Ishikawa (cell line): ENCODE results near the gene HSD11B1L.

ENCODE experiments used
- CEBPB ChIP-seq: IDR thresholded peaks from 2 replicates; pipeline ENCODE4 v1.6.1; 2012
- CREB1 ChIP-seq: IDR thresholded peaks from 2 replicates; pipeline ENCODE4 v1.6.1; 2012; ENCODE audit warnings: low read depth
- EGR1 ChIP-seq: IDR thresholded peaks from 2 replicates; pipeline ENCODE4 v1.6.1; 2012
- EP300 ChIP-seq: IDR thresholded peaks from 2 replicates; pipeline ENCODE4 v1.6.1; 2012; ENCODE audit warnings: borderline replicate concordance
- FOXM1 ChIP-seq: IDR thresholded peaks from 2 replicates; pipeline ENCODE4 v1.6.1; 2012; ENCODE audit warnings: low read depth, borderline replicate concordance
- NFIC ChIP-seq: IDR thresholded peaks from 2 replicates; pipeline ENCODE4 v1.6.1; 2012
- RAD21 ChIP-seq: IDR thresholded peaks from 2 replicates; pipeline ENCODE4 v1.6.1; 2012; ENCODE audit warnings: low read depth
- TAF1 ChIP-seq: IDR thresholded peaks from 2 replicates; pipeline ENCODE4 v1.6.1; 2012; ENCODE audit warnings: low read depth, mild to moderate bottlenecking
- TCF12 ChIP-seq: IDR thresholded peaks from 2 replicates; pipeline ENCODE4 v1.6.1; 2012; ENCODE audit warnings: low read depth
- TEAD4 ChIP-seq: IDR thresholded peaks from 2 replicates; pipeline ENCODE4 v1.6.1; 2012
- YY1 ChIP-seq: IDR thresholded peaks from 2 replicates; pipeline ENCODE4 v1.6.1; 2012; ENCODE audit warnings: low read depth
- ZBTB7A ChIP-seq: IDR thresholded peaks from 2 replicates; pipeline ENCODE4 v1.6.1; 2012; ENCODE audit warnings: low read depth
- TF ChIP-seq, protein P1 (sequence below): IDR thresholded peaks from 2 replicates; pipeline ENCODE4 v1.6.1; 2012
- TF ChIP-seq, protein P2 (sequence below): IDR thresholded peaks from 2 replicates; pipeline ENCODE4 v1.6.1; 2012
- TF ChIP-seq, protein P3 (sequence below): IDR thresholded peaks from 2 replicates; pipeline ENCODE4 v1.6.1; 2012; ENCODE audit warnings: low read depth, mild to moderate bottlenecking

HSD11B1L gene

DNA sequence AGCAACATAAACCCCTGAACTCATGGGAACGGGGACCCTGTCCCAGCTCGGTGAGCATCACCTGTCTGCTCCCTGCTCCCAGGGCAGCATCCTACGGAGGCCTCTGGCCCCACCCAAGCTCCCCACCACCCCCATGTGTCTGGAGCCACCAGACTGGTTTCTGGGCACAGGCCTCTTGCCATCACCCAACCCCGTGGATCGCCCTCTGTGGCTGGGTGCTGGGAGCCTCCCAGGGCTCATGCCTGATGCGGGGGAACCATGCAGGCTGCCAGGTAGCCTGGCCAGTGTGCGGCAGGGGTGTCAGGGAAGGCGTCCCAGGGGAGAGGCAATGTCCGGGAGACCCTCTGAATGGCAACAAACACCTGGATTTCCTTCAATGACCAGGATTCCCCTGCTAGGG lies 3.2 kb upstream of the HSD11B1L start:
- TF ChIP-seq, protein P1, sequence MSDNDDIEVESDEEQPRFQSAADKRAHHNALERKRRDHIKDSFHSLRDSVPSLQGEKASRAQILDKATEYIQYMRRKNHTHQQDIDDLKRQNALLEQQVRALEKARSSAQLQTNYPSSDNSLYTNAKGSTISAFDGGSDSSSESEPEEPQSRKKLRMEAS, result no peak
- no peak for TF ChIP-seq TEAD4
- no peak for TF ChIP-seq ZBTB7A
- TF ChIP-seq RAD21, result no peak
- no peak for TF ChIP-seq EGR1
- TF ChIP-seq, protein P2, sequence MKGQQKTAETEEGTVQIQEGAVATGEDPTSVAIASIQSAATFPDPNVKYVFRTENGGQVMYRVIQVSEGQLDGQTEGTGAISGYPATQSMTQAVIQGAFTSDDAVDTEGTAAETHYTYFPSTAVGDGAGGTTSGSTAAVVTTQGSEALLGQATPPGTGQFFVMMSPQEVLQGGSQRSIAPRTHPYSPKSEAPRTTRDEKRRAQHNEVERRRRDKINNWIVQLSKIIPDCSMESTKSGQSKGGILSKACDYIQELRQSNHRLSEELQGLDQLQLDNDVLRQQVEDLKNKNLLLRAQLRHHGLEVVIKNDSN, result no peak
- TF ChIP-seq, protein P3, sequence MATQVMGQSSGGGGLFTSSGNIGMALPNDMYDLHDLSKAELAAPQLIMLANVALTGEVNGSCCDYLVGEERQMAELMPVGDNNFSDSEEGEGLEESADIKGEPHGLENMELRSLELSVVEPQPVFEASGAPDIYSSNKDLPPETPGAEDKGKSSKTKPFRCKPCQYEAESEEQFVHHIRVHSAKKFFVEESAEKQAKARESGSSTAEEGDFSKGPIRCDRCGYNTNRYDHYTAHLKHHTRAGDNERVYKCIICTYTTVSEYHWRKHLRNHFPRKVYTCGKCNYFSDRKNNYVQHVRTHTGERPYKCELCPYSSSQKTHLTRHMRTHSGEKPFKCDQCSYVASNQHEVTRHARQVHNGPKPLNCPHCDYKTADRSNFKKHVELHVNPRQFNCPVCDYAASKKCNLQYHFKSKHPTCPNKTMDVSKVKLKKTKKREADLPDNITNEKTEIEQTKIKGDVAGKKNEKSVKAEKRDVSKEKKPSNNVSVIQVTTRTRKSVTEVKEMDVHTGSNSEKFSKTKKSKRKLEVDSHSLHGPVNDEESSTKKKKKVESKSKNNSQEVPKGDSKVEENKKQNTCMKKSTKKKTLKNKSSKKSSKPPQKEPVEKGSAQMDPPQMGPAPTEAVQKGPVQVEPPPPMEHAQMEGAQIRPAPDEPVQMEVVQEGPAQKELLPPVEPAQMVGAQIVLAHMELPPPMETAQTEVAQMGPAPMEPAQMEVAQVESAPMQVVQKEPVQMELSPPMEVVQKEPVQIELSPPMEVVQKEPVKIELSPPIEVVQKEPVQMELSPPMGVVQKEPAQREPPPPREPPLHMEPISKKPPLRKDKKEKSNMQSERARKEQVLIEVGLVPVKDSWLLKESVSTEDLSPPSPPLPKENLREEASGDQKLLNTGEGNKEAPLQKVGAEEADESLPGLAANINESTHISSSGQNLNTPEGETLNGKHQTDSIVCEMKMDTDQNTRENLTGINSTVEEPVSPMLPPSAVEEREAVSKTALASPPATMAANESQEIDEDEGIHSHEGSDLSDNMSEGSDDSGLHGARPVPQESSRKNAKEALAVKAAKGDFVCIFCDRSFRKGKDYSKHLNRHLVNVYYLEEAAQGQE, result no peak
- no peak for TF ChIP-seq TCF12
- no peak for TF ChIP-seq CEBPB

DNA sequence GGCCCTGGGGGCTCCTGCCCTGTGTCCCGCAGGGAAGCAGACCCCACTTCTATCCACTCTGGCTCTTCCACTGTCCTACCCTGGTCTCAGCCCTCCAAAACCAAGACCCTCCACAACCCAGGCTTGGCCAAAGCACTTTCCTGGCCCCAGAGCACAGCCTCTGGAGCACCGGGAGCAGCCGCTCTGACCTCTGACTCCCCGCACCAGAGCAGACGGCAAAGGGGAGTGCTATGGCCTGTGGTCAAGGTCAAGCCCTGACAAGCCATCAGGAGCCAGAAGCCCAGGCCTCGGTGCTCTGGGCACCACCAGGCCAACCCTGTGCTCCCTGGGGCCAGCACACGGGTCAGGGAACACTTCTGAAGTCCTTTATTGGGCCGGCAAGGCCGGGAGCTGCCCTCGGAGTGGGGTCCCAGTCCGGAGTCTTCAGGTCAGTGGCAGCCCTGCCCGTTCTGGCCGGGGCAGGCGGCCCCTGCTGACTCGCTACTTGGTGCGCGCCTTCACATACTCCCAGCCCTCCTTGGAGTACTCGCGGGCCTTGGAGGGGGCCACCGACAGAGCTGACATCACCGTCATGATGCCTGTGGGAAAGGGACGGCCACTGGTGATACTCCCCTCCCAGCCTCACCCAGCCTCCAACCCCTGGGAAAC lies 2.6 kb upstream of the HSD11B1L start:
- TF ChIP-seq EP300, result no peak
- TF ChIP-seq ZBTB7A, result no peak
- TF ChIP-seq TAF1, result no peak
- TF ChIP-seq NFIC, result no peak
- TF ChIP-seq, protein P2, result no peak
- TF ChIP-seq CEBPB, result no peak
- no peak for TF ChIP-seq EGR1
- no peak for TF ChIP-seq YY1
- TF ChIP-seq CREB1, result no peak
- TF ChIP-seq, protein P3, result no peak
- TF ChIP-seq, protein P1, result no peak
- no peak for TF ChIP-seq TCF12
- no peak for TF ChIP-seq FOXM1
- no peak for TF ChIP-seq TEAD4

DNA sequence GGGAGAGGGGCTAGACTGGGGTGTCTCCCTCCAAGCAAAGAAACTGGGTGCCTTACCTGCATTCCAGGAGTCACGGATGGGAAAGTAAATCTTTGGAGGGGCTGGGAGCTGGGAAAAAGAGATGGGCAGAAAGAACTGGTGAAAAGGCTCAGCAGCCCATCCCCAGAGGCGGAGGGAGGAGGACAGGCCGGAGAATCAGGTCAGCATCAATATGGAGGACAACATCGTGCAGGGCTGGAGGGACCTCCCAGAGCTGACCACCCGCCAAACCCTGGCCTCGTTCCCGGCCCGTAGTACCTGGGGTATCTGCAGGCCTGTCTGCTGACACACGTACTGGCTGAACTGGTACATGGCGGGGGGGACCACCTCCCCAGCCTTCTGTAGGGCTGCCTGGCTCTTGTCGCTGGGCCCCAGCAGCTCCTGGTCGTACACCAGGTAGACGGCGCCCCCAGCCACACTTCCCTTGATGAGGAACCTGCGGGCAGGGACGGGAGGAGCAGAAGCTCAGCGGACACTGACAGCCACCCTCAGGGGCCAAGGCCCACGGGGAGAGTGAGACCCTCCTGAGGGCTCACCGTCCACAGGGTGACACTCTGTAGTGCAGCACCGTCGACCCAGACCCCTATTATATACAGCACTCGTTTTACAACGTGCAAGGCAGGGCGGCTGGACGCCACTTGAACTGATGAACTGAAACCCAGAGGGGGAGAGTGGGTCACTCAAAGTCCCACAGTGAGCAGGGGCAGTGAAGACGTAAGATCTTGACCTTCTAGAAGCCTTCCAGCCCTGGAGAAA lies 1.3 kb upstream of the HSD11B1L start:
- TF ChIP-seq EP300 (no peak), FOXM1 (no peak), CEBPB (no peak), EGR1 (no peak), TAF1 (no peak), YY1 (no peak), ZBTB7A (no peak), CREB1 (no peak), NFIC (no peak), TCF12 (no peak), TEAD4 (no peak), RAD21 (no peak)
- TF ChIP-seq, protein P3, result no peak
- TF ChIP-seq, protein P2, result no peak
- TF ChIP-seq, protein P1, result no peak
